Astrocyte of the spinal cord (primary cell): Measurements from ENCODE around the gene ITIH3.

ENCODE experiments used
- DNase-seq: peaks from one replicate; pipeline ENCODE4 v3.0.0; 2011; ENCODE audit warnings: low read depth, low spot score
- H3K4me3 ChIP-seq: 2 replicates; pipeline ENCODE4 v1.5.1; 2011; ENCODE audit warnings: low read depth, mild to moderate bottlenecking, low read length, moderate library complexity
- in situ Hi-C: cut with HindIII; loops from 2 replicates; pipeline ENCODE4 v1.10.0; 2017; ENCODE audit warnings: low sequenced_read_pairs
- TF ChIP-seq, protein P1 (sequence below): IDR thresholded peaks from 2 replicates; pipeline ENCODE4 v1.5.1; 2012; ENCODE audit warnings: low read depth, mild to moderate bottlenecking, low read length, inconsistent platforms

Gene ITIH3

DNA sequence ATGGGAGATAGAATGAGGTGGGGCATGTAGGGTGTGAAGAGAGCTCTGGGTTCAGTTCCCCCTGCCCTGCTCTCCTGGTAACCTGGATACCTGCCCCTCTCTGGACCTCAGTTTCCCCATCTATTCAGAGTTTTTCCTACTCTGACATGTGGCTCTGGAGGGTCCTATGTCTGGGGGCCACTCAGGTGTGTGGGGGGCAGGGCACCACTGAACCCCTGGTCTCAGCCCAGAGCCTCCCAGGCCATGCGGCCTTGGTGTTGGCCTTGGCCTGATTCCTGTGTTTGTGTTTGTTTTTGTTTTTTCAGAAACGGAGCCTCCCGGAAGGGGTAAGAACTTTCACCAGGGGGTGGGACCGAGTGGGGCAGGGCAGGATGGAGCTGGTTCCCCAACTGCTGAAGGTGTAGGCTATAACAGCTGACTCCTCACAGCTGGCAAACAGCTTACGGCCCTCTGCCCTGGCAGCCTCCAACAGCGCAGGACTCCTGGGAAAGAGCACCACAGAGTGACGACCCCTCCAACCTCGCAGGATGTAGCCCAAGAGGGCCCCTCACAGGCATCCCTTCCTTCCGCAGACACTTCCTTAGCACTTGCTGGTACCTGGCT is 803 bp downstream of the ITIH3 start:
- H3K4me3 ChIP-seq, result no peak overlapping the region
- in situ Hi-C loops, result no loop called here
- TF ChIP-seq, protein P1, sequence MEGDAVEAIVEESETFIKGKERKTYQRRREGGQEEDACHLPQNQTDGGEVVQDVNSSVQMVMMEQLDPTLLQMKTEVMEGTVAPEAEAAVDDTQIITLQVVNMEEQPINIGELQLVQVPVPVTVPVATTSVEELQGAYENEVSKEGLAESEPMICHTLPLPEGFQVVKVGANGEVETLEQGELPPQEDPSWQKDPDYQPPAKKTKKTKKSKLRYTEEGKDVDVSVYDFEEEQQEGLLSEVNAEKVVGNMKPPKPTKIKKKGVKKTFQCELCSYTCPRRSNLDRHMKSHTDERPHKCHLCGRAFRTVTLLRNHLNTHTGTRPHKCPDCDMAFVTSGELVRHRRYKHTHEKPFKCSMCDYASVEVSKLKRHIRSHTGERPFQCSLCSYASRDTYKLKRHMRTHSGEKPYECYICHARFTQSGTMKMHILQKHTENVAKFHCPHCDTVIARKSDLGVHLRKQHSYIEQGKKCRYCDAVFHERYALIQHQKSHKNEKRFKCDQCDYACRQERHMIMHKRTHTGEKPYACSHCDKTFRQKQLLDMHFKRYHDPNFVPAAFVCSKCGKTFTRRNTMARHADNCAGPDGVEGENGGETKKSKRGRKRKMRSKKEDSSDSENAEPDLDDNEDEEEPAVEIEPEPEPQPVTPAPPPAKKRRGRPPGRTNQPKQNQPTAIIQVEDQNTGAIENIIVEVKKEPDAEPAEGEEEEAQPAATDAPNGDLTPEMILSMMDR, result no peak
- no peak for DNase-seq

DNA sequence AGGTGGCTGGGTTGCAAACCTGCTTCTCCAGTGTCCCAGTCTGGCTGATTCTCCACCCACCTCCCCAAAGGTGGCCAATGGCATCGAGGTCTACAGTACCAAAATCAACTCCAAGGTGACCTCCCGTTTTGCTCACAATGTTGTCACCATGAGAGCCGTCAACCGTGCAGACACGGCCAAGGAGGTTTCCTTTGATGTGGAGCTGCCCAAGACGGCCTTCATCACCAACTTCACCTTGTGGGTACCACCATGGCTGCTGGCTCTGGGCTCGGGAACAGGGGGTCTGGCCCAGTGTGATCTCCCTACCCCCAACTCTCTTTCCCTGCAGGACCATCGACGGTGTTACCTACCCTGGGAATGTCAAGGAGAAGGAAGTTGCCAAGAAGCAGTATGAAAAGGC is 1.8 kb downstream of the ITIH3 start:
- DNase-seq, result no peak
- in situ Hi-C loops, result no loop called here
- TF ChIP-seq, protein P1, result no peak
- H3K4me3 ChIP-seq, result no peak overlapping the region

DNA sequence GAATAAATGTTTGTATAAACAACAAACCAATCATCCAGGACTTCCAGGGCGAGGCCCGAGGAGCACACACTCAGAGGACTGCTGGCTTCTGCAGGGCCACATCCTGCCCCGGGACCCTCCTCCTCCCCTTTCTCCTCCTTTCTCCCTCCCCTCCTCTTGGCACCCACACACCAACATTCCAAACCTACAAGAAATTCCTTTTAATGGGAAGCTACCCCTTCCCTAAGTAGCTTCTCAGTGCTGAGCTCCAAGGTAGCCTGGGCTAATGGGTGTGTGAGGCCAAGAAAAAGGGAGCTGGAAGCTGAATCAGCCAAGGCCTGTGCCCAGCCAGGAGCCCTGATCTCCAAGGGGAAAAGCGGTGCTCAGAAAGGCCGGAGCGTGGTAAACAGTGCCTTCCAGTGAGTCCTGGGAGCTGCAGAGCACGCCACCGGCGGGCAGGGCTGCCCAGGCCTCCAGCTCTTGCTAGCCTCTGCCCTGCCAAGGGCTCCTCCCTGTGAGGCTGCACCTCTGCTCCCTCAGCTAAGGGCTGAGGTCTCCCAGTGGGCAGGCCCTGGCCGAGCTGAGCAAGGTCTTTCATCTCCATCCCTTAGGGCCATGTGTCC is 3.9 kb downstream of the ITIH3 start:
- in situ Hi-C loops, result no loop called here
- DNase-seq, result no peak
- no peak overlapping the region for H3K4me3 ChIP-seq
- TF ChIP-seq, protein P1, result no peak

DNA sequence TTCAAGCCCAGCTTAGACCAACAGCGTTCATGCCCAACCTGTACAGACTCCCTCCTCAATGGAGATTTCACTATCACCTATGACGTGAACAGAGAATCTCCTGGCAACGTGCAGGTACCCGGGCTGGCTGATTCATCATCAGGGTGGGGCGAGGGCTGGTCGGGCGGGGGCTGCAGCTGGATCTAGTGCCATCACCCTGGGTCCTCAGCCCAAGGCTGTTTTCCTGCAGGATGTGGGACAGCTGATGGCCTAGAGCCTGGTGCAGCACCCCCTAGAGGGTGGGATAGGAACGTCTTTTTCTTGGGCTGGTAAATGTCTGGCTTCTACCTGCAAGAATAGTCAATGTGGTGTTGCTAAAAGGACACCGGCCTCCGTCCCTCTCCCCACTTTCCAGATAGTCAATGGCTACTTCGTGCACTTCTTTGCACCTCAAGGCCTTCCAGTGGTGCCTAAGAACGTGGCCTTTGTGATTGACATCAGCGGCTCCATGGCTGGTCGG is 4.4 kb downstream of the ITIH3 start:
- no peak for DNase-seq
- in situ Hi-C loops, result no loop called here
- H3K4me3 ChIP-seq, result no peak overlapping the region
- TF ChIP-seq, protein P1, result peak; percentile 48

DNA sequence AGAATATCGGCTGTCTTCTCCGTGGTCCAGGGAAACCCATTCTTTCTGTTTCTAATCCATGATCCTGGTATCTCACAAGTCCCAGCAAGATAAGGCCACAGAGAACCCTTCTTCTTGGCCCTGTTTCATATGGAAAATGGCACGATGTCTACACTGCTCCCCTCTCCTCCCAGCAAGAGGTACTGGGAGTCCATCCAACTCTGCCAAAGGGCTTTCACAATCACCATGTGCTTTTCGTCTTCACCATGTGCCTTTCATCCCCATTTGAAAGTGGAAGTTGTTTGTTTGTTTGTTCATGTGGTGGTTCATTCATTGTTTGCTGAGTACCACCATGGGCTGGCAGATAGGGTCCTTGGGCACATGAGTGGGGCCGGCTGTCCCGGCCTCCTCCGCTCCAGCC is 5.5 kb downstream of the ITIH3 start:
- in situ Hi-C loops, result no loop called here
- H3K4me3 ChIP-seq, result no peak overlapping the region
- TF ChIP-seq, protein P1, result no peak
- DNase-seq, result no peak

DNA sequence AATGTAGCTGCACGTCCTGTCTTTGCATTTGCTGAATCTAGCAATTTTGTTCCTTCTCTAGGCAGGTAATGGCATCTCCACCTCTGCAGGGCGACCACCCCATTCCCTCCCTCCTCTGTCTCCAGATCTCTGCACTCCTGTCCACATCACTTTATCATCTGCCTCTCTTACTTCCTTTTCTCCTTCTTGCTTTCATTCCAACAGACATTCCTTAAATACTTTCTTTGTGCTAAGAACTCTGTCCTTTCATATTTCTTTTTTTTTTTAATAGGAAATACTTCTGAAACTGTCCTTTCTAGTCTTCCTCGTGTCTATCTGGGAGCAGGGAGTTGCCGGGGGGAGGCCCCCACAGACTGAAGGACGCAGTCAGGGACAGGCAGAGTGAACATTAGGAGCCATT is 7.2 kb downstream of the ITIH3 start:
- DNase-seq, result no peak
- in situ Hi-C loops, result no loop called here
- TF ChIP-seq, protein P1, result no peak
- H3K4me3 ChIP-seq, result no peak overlapping the region
